GM18508 (cell line): ENCODE results near the gene ACACA.

Source experiments
- ATAC-seq: cut with Tn5 transposase; IDR thresholded peaks from one replicate; pipeline ENCODE4 v1.9.1; 2021; ENCODE audit warnings: moderate number of reproducible peaks; ENCODE audit not compliant: insufficient read depth, unreplicated experiment

ACACA gene

GRCh38 chr17:37190493-37190892 lies 216.1 kb downstream of the ACACA start:
- ATAC-seq, result no peak

GRCh38 chr17:37188157-37188556 lies 218.5 kb downstream of the ACACA start:
- ATAC-seq, result no peak

- no peak for ATAC-seq
Measured at GRCh38 chr17:37187262-37187661, 219.4 kb downstream of the ACACA start.

GRCh38 chr17:37182786-37183465 lies 223.7 kb downstream of the ACACA start:
- no peak for ATAC-seq

- no peak for ATAC-seq
Measured at GRCh38 chr17:37180376-37180775, 226.3 kb downstream of the ACACA start.

- ATAC-seq, result no peak
Measured at GRCh38 chr17:37179893-37180292, 226.7 kb downstream of the ACACA start.

GRCh38 chr17:37177254-37177870 lies 229.3 kb downstream of the ACACA start:
- ATAC-seq, result no peak

GRCh38 chr17:37176723-37177122 lies 229.9 kb downstream of the ACACA start:
- no peak for ATAC-seq

GRCh38 chr17:37174205-37174604 lies 232.4 kb downstream of the ACACA start:
- ATAC-seq, result no peak

GRCh38 chr17:37170881-37171425 lies 235.7 kb downstream of the ACACA start:
- ATAC-seq, result no peak

- ATAC-seq, result no peak
Measured at GRCh38 chr17:37168731-37169353, 237.8 kb downstream of the ACACA start.

- no peak for ATAC-seq
Measured at GRCh38 chr17:37167756-37168155, 238.9 kb downstream of the ACACA start.

- ATAC-seq, result no peak
Measured at GRCh38 chr17:37164057-37164456, 242.6 kb downstream of the ACACA start.

GRCh38 chr17:37162800-37163199 lies 243.8 kb downstream of the ACACA start:
- ATAC-seq, result no peak

GRCh38 chr17:37160944-37161343 lies 245.7 kb downstream of the ACACA start:
- no peak for ATAC-seq

GRCh38 chr17:37158290-37158689 lies 248.3 kb downstream of the ACACA start:
- ATAC-seq, result no peak

GRCh38 chr17:37148156-37148555 lies 258.5 kb downstream of the ACACA start:
- no peak for ATAC-seq

- no peak for ATAC-seq
Measured at GRCh38 chr17:37147301-37147812, 259.3 kb downstream of the ACACA start.

GRCh38 chr17:37146086-37147064 lies 260.3 kb downstream of the ACACA start:
- no peak for ATAC-seq

- no peak for ATAC-seq
Measured at GRCh38 chr17:37144075-37144701, 262.4 kb downstream of the ACACA start.
